Cardiac septum (tissue), 1 donor: ENCODE measurements around the gene SNURF. TPM values are rescaled to one million over a fixed set of nuclear protein-coding genes. Genes with fewer than 3 reads are reported as not detected.
"Not testable (repeated sequence)": the region's sequence is repeated elsewhere in the genome, so short reads cannot be mapped to it uniquely, and the experiment has no call there.

Source experiments
- DNase-seq: peaks from one replicate; pipeline ENCODE4 v3.0.0-alpha.2; 2020; ENCODE audit warnings: low spot score
- intact Hi-C: fragments of 100-400 bp; cut with DNase I; formaldehyde crosslinking; loops from one replicate; pipeline ENCODE4 v1.14.0; 2022
- long read RNA-seq: library from polyadenylated mRNA; unstranded; transcript quantifications from one replicate; pipeline ENCODE4 v2.0.0, GENCODE V29; 2021
- total RNA-seq: library from RNA; stranded (reverse); fragmentation: NEBNext Ultra II Directional; extraction: Animal tissue kit (Norgen Biotek cat#: 25700); gene quantifications from one replicate; pipeline ENCODE4 v1.2.1, GENCODE V29; 2021
- donor health status: DM: no; HTN: no; CAD: no.

Gene SNURF
- 62.1 TPM for total RNA-seq
- long read RNA-seq, transcript SNURF-201 (4 exons, 331 nt): major isoform, 5 of 6 reads
- long read RNA-seq, partial matches to known transcripts: 0 of 6 reads
- long read RNA-seq, other reads (novel, unspliced or antisense): 0 of 6 reads

GRCh38 chr15:24954783-24955530, at the start of gene SNURF, which contains the start of gene SNRPN:
Gene SNURF (plus strand): TSS chr15:24954987. CDS start chr15:24955049, 62 bp downstream.
Gene SNRPN (plus strand): TSS chr15:24954987. CDS start chr15:24974454, 19,467 bp downstream.
- DNase-seq: peak; percentile 85
- intact Hi-C loops: loop anchor here (5.0 kb wide), 1 partner anchor 98 kb away; no protein-coding TSS in a partner anchor

DNA sequence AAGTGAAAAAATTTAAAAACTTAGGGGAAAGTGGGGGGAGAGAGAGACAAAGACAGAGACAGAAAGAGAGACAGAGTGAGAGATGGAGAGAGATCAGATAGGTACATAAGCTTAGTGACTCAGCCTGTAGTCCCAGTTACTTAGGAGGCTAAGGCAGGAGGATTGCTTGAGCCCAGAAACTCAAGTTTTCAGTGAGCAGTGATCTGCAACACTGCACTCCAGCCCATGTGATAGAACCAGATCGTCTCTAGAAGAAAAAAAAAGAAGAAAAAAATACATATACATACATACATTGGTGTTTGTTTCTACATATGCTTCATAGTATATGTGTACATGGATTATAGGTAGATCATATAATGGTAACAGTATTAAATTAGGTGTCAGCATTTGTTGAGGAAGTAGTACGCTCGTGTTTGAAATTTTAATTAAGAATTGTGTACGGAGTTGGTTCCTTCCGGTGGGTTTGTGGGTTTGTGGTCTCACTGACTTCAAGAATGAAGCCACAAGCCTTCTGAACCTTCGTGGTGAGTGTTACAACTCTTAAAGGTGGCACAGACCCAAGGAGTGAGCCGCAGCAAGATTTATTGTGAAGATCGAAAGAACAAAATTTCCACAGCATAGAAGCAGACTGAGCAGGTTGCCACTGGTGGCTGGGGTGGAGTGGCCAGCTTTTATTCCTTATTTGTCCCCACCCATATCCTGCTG, 38.3 kb upstream of the SNURF start:
- no peak for DNase-seq
- intact Hi-C loops: no loop called here

DNA sequence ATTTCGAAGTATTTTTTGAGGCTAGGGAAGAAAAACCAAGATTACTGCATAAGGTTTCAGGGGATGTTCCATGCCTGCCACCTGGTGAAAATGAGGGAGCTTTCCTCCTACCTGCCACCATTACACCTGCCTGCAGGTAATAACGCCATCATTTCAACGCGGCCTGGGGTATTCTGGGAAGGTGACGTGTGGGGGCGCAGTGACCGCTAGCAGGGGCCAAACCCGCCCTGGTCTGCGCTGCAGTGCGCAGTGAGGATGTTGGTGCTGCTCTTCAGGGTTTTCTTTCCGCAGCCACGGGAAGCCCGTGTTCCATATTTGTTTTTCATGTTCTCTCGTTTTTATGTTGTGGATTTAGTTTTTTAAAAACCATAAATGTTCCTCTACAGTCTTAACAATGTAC, 37.4 kb upstream of the SNURF start:
- no peak for DNase-seq
- intact Hi-C loops: no loop called here

DNA sequence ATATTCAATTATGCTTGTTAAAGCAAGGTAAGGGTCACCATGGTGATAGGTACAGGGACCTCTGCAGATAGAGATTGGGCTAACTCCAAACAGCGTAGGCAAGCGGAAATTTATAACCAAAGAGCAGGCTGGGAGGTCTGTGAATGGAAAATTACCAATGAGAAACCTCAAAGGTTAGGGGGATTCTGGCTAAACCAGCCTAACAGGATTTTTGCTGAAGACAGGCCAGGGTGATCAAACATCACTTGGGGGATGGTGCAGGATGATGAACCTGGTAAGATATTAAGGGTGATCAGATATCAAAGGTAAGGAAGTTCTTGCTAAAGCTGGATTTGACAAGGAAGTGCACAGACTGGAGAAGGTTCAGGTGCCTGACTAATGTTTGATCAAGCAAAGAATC, 35.3 kb upstream of the SNURF start:
- DNase-seq: no peak

DNA sequence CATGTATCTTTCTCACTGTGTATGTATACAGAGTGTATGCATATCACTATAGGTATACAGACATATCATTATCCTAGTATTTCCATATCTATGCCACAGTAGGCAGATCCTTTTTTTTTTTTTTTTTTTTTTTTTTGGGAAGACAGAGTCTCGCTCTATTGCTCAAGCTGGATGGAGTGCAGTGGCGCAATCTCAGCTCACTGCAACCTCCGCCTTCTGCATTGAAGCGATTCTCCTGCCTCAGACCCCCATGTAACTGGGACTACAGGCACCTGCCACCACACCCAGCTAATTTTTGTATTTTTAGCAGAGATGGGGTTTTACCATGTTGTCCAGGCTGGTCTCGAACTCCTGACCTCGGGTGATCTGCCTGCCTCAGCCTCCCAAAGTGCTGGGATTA, 32.0 kb upstream of the SNURF start:
- intact Hi-C loops, DNase-seq: not testable (repeated sequence)

More for the DNA sequence above, 35.3 kb upstream of the SNURF start:
- intact Hi-C loops: no loop called here

DNA sequence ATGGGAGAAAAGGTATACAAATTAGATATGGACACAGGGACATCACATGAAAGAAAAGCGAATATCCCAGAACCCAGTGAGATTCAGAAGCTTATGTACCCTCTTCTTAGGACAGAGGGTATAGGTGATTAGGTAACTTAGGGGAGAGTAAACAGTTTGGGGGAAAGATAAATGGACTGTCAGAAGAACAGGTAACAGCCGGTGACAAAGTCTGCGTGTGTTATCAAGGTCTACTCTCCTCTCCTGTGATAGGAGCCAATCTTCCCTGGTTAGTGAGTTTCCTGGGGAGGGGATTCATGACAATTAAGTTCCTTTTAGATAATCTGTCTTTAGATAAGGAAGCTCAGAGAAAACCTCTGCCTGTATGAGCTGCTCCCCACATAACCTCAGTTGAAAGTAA, 30.6 kb upstream of the SNURF start:
- DNase-seq: no peak
- intact Hi-C loops: no loop called here

DNA sequence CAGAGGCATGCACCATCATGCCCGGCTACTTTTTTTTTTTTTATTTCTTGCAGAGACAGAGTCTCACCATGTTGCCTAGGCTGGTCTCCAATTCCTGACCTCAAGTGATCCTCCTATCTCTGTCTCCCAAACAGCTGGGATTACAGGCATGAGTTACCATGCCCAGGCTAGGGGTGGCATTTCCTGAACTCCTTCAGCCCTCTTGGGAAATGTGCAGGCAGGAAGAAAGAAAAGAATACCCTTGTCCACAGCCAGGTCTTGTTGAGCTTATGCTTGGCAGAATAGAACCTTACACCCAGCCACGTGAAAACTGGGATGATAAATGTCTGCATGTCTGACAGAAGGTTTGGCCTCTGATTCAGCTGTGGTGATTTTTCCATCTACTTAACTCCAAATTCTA, 30.2 kb upstream of the SNURF start:
- intact Hi-C loops: no loop called here

GRCh38 chr15:24931874-24932732, 22.7 kb upstream of the SNURF start:
- DNase-seq, intact Hi-C loops: not testable (repeated sequence)

More for the DNA sequence above, 30.2 kb upstream of the SNURF start:
- DNase-seq: no peak

DNA sequence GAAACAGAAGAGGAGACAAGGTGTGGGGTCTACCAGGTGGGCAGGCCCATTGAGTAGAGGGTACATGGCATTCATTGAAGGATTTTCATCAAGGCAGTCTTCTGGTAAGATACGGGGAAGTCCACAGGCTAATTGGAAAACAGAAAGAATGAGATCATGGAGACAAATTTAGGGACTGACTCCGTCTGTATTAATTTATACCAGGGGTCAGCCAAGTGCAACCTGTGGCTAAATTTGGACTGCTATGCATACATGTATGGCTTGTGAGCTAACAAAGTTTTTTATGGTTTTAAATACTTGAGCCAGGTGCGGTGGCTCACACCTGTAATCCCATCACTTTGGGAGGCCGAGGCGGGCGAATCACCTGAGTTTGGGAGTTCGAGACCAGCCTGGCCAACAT, 21.1 kb upstream of the SNURF start:
- intact Hi-C loops: no loop called here
- DNase-seq: no peak

GRCh38 chr15:24938224-24938623, 16.6 kb upstream of the SNURF start:
- DNase-seq, intact Hi-C loops: not testable (repeated sequence)

DNA sequence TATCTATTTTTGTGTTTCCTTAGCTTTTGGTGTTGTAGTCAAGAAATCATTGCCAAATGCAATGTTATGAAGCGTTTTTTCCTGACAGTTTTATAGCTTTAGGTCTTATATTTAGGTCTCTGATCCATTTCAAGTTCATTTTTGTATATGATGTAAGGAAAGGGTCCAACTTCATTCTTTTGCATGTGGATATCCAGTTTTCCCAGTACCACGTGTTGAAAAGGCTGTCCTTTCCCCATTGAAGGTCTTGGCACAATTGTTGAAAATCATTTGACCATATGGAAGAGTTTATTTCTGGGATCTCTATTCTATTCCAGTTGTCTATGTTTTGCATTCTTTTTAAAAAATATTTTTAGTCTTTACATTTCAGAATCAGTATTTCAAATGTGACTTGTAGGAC, 14.6 kb upstream of the SNURF start:
- DNase-seq: no peak
- intact Hi-C loops: no loop called here

DNA sequence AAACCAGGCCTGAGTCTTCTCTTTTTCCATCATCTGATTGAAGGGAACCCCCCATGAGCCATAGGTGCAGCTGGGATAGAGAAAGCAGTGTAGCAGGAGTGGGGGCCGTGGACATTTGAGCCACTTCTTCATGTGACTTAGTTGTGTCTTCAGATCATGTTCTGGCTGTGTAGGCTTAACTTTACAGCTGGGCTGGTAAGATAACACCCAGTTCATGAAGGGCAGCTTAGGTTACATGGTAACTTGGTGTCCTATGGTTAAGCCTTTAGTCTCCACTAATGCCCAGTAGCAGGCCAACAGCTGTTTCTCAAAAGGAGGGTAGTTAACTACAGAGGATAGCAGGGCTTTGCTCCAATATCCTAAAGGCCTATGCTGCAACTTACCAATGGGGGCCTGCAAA, 11.4 kb upstream of the SNURF start:
- intact Hi-C loops: no loop called here
- no peak for DNase-seq

GRCh38 chr15:24944954-24945353, 9.8 kb upstream of the SNURF start:
- no peak for DNase-seq
- intact Hi-C loops: no loop called here

GRCh38 chr15:24945711-24946110, 9.1 kb upstream of the SNURF start:
- DNase-seq: no peak
- intact Hi-C loops: no loop called here

GRCh38 chr15:24948495-24948894, 6.3 kb upstream of the SNURF start:
- intact Hi-C loops: no loop called here
- DNase-seq: no peak

DNA sequence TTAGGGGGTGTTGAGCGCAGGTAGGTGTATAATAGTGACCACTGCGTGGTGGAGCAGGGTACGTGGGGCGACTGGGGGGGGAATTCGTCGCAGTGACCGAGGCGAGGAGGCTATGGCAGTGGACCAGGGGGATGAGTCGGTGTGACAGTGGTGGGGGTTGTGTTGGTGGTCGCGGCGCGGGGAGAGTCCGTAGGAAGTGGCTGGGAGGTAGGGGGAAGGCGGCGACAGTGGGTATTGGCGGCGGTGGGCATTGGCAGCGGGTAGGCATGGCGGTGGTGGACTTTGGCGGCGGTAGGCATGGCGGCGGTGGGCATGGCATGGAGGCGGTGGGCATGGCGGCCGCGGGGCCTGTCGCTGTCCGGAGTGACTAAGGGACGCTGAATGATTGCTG, 739 bp downstream of the SNURF start:
- intact Hi-C loops: loop anchor here (5.0 kb wide), 1 partner anchor 98 kb away; no protein-coding TSS in a partner anchor
- no peak for DNase-seq

DNA sequence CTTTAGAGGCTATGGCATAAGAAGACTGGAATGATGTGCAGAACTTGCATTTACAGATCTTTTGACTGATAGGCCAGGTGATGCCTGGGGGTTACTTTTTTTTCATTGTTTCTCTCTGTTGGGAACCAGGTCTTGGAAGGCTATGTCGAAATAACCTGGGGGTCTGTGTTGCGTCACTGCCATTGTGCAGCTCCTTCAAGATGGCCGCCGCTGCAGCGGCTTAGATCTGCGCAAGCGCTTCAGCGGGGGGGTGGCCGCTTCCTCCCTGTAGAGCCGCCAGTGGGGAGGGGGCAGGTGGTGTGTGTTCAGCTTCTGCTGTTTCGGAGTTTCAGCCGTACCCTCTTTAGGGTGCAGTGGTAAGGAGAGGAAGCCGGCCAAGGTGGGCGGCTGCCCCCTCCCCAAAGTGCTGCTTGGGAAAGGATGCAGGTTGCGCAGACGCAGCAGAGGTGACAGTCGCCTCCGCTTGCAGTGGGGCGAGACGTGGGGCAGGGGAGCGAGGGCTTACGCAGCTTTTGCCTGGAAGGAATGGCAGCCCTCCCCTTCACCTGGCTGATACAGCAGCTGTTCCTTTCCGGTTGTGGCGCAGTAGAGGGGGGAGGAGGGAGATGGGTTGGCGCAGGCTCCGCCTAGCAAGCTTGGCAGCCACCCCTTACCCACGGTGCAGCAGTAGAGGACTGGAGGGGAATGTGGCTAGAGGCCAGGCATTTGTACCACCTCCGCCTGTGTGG, 1.5 kb downstream of the SNURF start:
- intact Hi-C loops: loop anchor here (5.0 kb wide), 1 partner anchor 99 kb away; no protein-coding TSS in a partner anchor
- DNase-seq: peak; percentile 81

- intact Hi-C loops: loop anchor here (5.0 kb wide), 1 partner anchor 100 kb away; no protein-coding TSS in a partner anchor
- DNase-seq: no peak
Measured at GRCh38 chr15:24957691-24958090, 2.9 kb downstream of the SNURF start.

- DNase-seq: no peak
- intact Hi-C loops: no loop called here
Measured at GRCh38 chr15:24961967-24962366, 7.2 kb downstream of the SNURF start.
